Stomach (tissue), 9 donors: ENCODE measurements around the gene UST. TPM values are rescaled to one million over a fixed set of nuclear protein-coding genes. Genes with fewer than 3 reads are reported as not detected.

Experiments used
- DNase-seq, 2 donors: peaks; one replicate each; pipeline versions ENCODE4 v3.0.0 to v3.0.0-alpha.2; 2013 to 2019
- H3K27ac ChIP-seq, 5 donors: fragments of 200-600 bp in 4 of 5; sonication (generic) in 4 of 5; one replicate each; pipeline ENCODE4 v1.5.1; 2013 to 2019; ENCODE audit warnings: mild to moderate bottlenecking in 1 of 5, moderate library complexity in 1 of 5
- H3K27me3 ChIP-seq, 3 donors: fragments of 200-600 bp; sonication (generic); one replicate each; pipeline ENCODE4 v1.5.1; 2017 to 2019; ENCODE audit warnings: mixed run types in 1 of 3
- H3K36me3 ChIP-seq, 4 donors: fragments of 200-600 bp; sonication (generic); 1 replicate in 3 of 4; 2 replicates in 1 of 4; pipeline ENCODE4 v1.5.1; 2016 to 2019
- H3K4me1 ChIP-seq, 4 donors: fragments of 200-600 bp; sonication (generic); one replicate each; pipeline ENCODE4 v1.5.1; 2016 to 2019
- H3K4me3 ChIP-seq, 4 donors: fragments of 200-600 bp; sonication (generic) in 3 of 4; one replicate each; pipeline ENCODE4 v1.5.1; 2016 to 2019; ENCODE audit warnings: mild to moderate bottlenecking in 1 of 4
- H3K9me3 ChIP-seq, 4 donors: fragments of 200-600 bp; sonication (generic); one replicate each; pipeline ENCODE4 v1.5.1; 2016 to 2019
- EP300 ChIP-seq: sonication (generic); formaldehyde crosslinking; IDR thresholded peaks from one replicate; pipeline ENCODE4 v1.6.1; 2017; ENCODE audit warnings: antibody characterized with exemption
- POLR2A ChIP-seq, 4 donors: fragments of 450-650 bp; IDR thresholded peaks; one replicate each; pipeline ENCODE4 v1.6.1; 2016; ENCODE audit warnings: antibody characterized with exemption in 4 of 4, control low read depth in 2 of 4, mild to moderate bottlenecking in 1 of 4, moderate library complexity in 1 of 4
- POLR2AphosphoS5 ChIP-seq, 3 donors: sonication (generic); formaldehyde crosslinking; IDR thresholded peaks; one replicate each; pipeline ENCODE4 v1.6.1; 2016; ENCODE audit warnings: antibody characterized with exemption in 3 of 3
- WGBS, 5 donors: extraction: QIAGEN DNeasy Blood & Tissue Kit in 3 of 5; methylation state at CpG; one replicate each; pipeline versions ENCODE4 v1.1.5 to v1.1.7; 2013 to 2018; 5-methylcytosine and 5-hydroxymethylcytosine counted together
- intact Hi-C: fragments of 100-400 bp; cut with DNase I; formaldehyde crosslinking; loops from one replicate; pipeline ENCODE4 v1.15.1; 2023; ENCODE audit warnings: low total_unique reads
- polyA plus RNA-seq, 3 donors: library from polyadenylated mRNA; stranded (reverse); fragments of 200-250 nt; gene quantifications; one replicate each; pipeline ENCODE4 v1.2.3, GENCODE V29; 2013
- total RNA-seq, 5 donors: library from RNA; depleted of rRNA; stranded (reverse); fragments of >200 nt; gene quantifications; one replicate each; pipeline versions ENCODE4 v1.1.0 to v1.2.3, GENCODE V29; 2014 to 2016
- TF ChIP-seq, protein P1 (sequence below), 7 experiments: fragments of 450-650 bp in 4 of 7; fragments of 200-600 bp in 3 of 7; sonication (generic) in 3 of 7; IDR thresholded peaks; one replicate each; pipeline ENCODE4 v1.5.1; 2016 to 2019; ENCODE audit warnings: antibody characterized with exemption in 7 of 7, control low read depth in 2 of 7, mild to moderate bottlenecking in 1 of 7
- donor health status: healthy with polysubstance abuse.
- donor health status: Bipolar disorder and iron deficiency.
- donor health status: healthy.

The UST gene
- total and polyA plus RNA-seq, 8 donors = 2.2 to 45.8 (median 8.9) TPM

GRCh38 chr6:148720897-148721296, 25.9 kb upstream of the UST start:
- intact Hi-C loops = no loop called here
- Histone ChIP-seq H3K9me3 (peaks cover 0 to 5% (median 0%) of the 10 kb centered on the region in 4 donors), H3K4me1 (no peaks in the 10 kb centered on the region), H3K36me3 (no peaks in the 10 kb centered on the region), H3K27ac (no peak overlapping the region), H3K27me3 (no peaks in the 10 kb centered on the region), H3K4me3 (no peak overlapping the region)
- TF ChIP-seq EP300 = no peak
- TF ChIP-seq POLR2AphosphoS5 (IDR thresholded peaks at IDR 0.05) = no peak
- TF ChIP-seq POLR2A (IDR thresholded peaks at IDR 0.05) = no peak
- TF ChIP-seq, protein P1, sequence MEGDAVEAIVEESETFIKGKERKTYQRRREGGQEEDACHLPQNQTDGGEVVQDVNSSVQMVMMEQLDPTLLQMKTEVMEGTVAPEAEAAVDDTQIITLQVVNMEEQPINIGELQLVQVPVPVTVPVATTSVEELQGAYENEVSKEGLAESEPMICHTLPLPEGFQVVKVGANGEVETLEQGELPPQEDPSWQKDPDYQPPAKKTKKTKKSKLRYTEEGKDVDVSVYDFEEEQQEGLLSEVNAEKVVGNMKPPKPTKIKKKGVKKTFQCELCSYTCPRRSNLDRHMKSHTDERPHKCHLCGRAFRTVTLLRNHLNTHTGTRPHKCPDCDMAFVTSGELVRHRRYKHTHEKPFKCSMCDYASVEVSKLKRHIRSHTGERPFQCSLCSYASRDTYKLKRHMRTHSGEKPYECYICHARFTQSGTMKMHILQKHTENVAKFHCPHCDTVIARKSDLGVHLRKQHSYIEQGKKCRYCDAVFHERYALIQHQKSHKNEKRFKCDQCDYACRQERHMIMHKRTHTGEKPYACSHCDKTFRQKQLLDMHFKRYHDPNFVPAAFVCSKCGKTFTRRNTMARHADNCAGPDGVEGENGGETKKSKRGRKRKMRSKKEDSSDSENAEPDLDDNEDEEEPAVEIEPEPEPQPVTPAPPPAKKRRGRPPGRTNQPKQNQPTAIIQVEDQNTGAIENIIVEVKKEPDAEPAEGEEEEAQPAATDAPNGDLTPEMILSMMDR (IDR thresholded peaks at IDR 0.05) = no peak
- no peak for DNase-seq
- 73 to 87% (median 81%) methylated on average over 2 of the region's 2 CpGs for WGBS, 5 donors

DNA sequence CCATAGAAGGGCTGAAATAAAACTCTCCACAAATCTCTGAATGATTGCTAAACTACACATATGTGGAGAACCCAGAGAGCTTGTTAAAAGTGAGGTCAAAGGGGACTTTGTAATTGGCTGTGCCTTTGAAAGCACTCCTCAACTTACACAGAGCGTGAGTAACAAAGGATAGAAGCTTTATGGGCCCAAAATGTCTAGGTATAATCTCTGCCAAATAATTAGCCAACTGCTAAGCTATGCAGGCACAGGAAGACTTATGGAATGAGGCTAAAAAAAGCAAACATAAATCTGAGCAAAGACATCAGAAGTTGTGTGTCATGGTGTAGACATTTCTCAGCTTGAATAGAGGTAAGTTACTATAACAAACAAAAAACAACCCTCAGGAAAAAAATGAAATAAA, 23.3 kb upstream of the UST start:
- intact Hi-C loops = no loop called here
- H3K9me3 ChIP-seq = peaks cover 0 to 13% (median 6%) of the 10 kb centered on the region in 4 donors
- no peak overlapping the region for H3K27ac ChIP-seq
- no peaks in the 10 kb centered on the region for H3K4me1 ChIP-seq
- no peak overlapping the region for H3K4me3 ChIP-seq
- H3K27me3 ChIP-seq = no peaks in the 10 kb centered on the region
- TF ChIP-seq, protein P1 (IDR thresholded peaks at IDR 0.05) = no peak
- TF ChIP-seq EP300 = no peak
- TF ChIP-seq POLR2A (IDR thresholded peaks at IDR 0.05) = no peak
- TF ChIP-seq POLR2AphosphoS5 (IDR thresholded peaks at IDR 0.05) = no peak
- DNase-seq = peak in 1 of 2 donors; percentile 40
- 36 to 89% (median 65%) methylated on average over 1 of the region's 1 CpG for WGBS, 5 donors
- H3K36me3 ChIP-seq = no peaks in the 10 kb centered on the region

DNA sequence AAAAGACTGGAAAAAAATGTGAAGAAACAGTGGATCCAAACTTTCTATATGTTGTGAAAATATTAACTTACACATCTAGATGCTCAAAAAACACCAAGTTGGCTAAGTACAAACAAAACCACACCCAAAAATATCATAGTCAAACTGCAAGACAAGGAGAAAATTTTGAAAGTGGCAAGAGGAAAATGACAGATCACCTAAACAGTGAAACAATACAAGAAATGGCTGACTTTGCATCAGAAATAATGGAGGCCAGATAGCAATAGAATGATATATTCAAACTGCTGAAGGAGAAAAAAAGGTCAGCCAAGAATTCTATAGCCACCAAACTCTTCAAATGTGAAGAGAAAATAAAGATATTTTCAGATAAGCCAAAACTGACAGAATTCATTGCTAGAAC, 22.4 kb upstream of the UST start:
- intact Hi-C loops = no loop called here
- Histone ChIP-seq H3K9me3 (peaks cover 0 to 13% (median 6%) of the 10 kb centered on the region in 4 donors), H3K4me1 (no peaks in the 10 kb centered on the region), H3K4me3 (no peak overlapping the region), H3K27ac (no peak overlapping the region), H3K27me3 (no peaks in the 10 kb centered on the region), H3K36me3 (no peaks in the 10 kb centered on the region)
- no peak for TF ChIP-seq EP300
- TF ChIP-seq POLR2AphosphoS5 (IDR thresholded peaks at IDR 0.05) = no peak
- TF ChIP-seq, protein P1 (IDR thresholded peaks at IDR 0.05) = no peak
- no peak for TF ChIP-seq POLR2A (IDR thresholded peaks at IDR 0.05)
- no peak for DNase-seq

- Histone ChIP-seq H3K4me1 (no peaks in the 10 kb centered on the region), H3K4me3 (no peak overlapping the region), H3K27ac (no peak overlapping the region), H3K36me3 (no peaks in the 10 kb centered on the region), H3K9me3 (peaks cover 0 to 13% (median 6%) of the 10 kb centered on the region in 4 donors), H3K27me3 (no peaks in the 10 kb centered on the region)
- 94 to 96% (median 95%) methylated on average over 1 of the region's 1 CpG for WGBS, 5 donors
- intact Hi-C loops = no loop called here
- TF ChIP-seq POLR2AphosphoS5 (IDR thresholded peaks at IDR 0.05) (no peak), POLR2A (IDR thresholded peaks at IDR 0.05) (no peak), EP300 (no peak)
- TF ChIP-seq, protein P1 (IDR thresholded peaks at IDR 0.05) = no peak
- no peak for DNase-seq
These were observed 19.7 kb upstream of the UST start for GRCh38 chr6:148727104-148727503.
